Ammon's horn (tissue), 1 donor: ENCODE results near the gene SDF2L1.
"Not testable (repeated sequence)": the region's sequence is repeated elsewhere in the genome, so short reads cannot be mapped to it uniquely, and the experiment has no call there.

ENCODE experiments used
- DNase-seq: peaks from one replicate; pipeline ENCODE4 v3.0.0-alpha.2; 2016; ENCODE audit warnings: low spot score

The SDF2L1 gene

GRCh38 chr22:21686634-21687393 is 44.7 kb downstream of the SDF2L1 start:
- no peak for DNase-seq

GRCh38 chr22:21687685-21688259 is 45.7 kb downstream of the SDF2L1 start:
- DNase-seq, result no peak

- DNase-seq, result no peak
These were observed 46.2 kb downstream of the SDF2L1 start for GRCh38 chr22:21688341-21688705.

GRCh38 chr22:21688706-21689381 is 46.7 kb downstream of the SDF2L1 start:
- DNase-seq, result no peak

- no peak for DNase-seq
These were observed 48.3 kb downstream of the SDF2L1 start for GRCh38 chr22:21690401-21690801.

- DNase-seq, result no peak
These were observed 49.7 kb downstream of the SDF2L1 start for GRCh38 chr22:21691816-21692215.

- DNase-seq, result not testable (repeated sequence)
These were observed 50.8 kb downstream of the SDF2L1 start for GRCh38 chr22:21692856-21693255.

GRCh38 chr22:21693333-21693998 is 51.4 kb downstream of the SDF2L1 start:
- no peak for DNase-seq
